PC-9 (cell line): ENCODE results near the gene AKAP6. TPM values are rescaled to one million over a fixed set of nuclear protein-coding genes. Genes with fewer than 3 reads are reported as not detected.

Source experiments
- BruUV-seq: library from RNA; stranded (reverse); fragments of 400-500 nt; replicated peaks from 2 replicates; lab custom pipeline; 2021; lab: Mats Ljungman, UMichigan
- CTCF ChIA-PET: fragments of 300-600 bp; sonication (Branson Sonifier 250); formaldehyde crosslinking; loops from one replicate; lab custom pipeline; 2022; ENCODE audit warnings: antibody characterized with exemption; lab: Charles Lee
- POLR2A ChIA-PET: fragments of 300-600 bp; sonication (Branson Sonifier 250); formaldehyde crosslinking; loops from one replicate; lab custom pipeline; 2022; ENCODE audit warnings: antibody characterized with exemption; ENCODE audit not compliant: unreplicated experiment; lab: Charles Lee
- DNase-seq, 2 experiments: peaks; one replicate each; pipeline versions ENCODE4 v3.0.0 to v3.0.0-alpha.2; 2015 to 2022; ENCODE audit warnings: mixed read lengths in 1 of 2
- H2AFZ ChIP-seq: fragments of 200-600 bp; sonication (generic); 2 replicates; pipeline ENCODE4 v1.8.1; 2017; ENCODE audit warnings: antibody characterized with exemption
- H3F3A ChIP-seq: fragments of 200-600 bp; sonication (generic); 2 replicates; pipeline ENCODE4 v1.8.1; 2017; ENCODE audit warnings: antibody characterized with exemption, mild to moderate bottlenecking, low read depth; ENCODE audit not compliant: insufficient read depth
- H3K27ac ChIP-seq: fragments of 200-600 bp; sonication (generic); 2 replicates; pipeline ENCODE4 v1.6.1; 2016; ENCODE audit warnings: mixed run types
- H3K27me3 ChIP-seq: fragments of 200-600 bp; sonication (generic); 2 replicates; pipeline ENCODE4 v1.6.1; 2016; ENCODE audit warnings: low read depth, mixed run types; ENCODE audit not compliant: insufficient read depth
- H3K36me3 ChIP-seq: fragments of 200-600 bp; sonication (generic); 2 replicates; pipeline ENCODE4 v1.6.1; 2016; ENCODE audit warnings: low read depth, mixed run types
- H3K4me1 ChIP-seq: fragments of 200-600 bp; sonication (generic); replicated peaks from 2 replicates; pipeline ENCODE4 v1.6.1; 2016; ENCODE audit warnings: mixed run types; ENCODE audit not compliant: insufficient read depth
- H3K4me2 ChIP-seq: fragments of 200-600 bp; sonication (generic); 2 replicates; pipeline ENCODE4 v1.6.1; 2017; ENCODE audit warnings: mixed run types
- H3K4me3 ChIP-seq: fragments of 200-600 bp; sonication (generic); 2 replicates; pipeline ENCODE4 v1.6.1; 2016; ENCODE audit warnings: mixed run types
- H3K79me2 ChIP-seq: fragments of 200-600 bp; sonication (generic); 2 replicates; pipeline ENCODE4 v1.6.1; 2017; ENCODE audit warnings: low read depth, mixed run types
- H3K9me2 ChIP-seq: fragments of 200-600 bp; sonication (generic); 2 replicates; pipeline ENCODE4 v1.8.1; 2017; ENCODE audit warnings: mild to moderate bottlenecking; ENCODE audit not compliant: insufficient read depth
- H3K9me3 ChIP-seq: fragments of 200-600 bp; sonication (generic); 2 replicates; pipeline ENCODE4 v1.8.1; 2016; ENCODE audit warnings: low read depth; ENCODE audit not compliant: insufficient read depth
- H4K20me1 ChIP-seq: fragments of 200-600 bp; sonication (generic); 2 replicates; pipeline ENCODE4 v1.8.1; 2017; ENCODE audit not compliant: insufficient read depth
- EZH2 ChIP-seq: fragments of 200-600 bp; sonication (generic); IDR thresholded peaks from 2 replicates; pipeline ENCODE4 v1.8.0; 2017; ENCODE audit warnings: antibody characterized with exemption, low read depth
- intact Hi-C: fragments of 100-400 bp; cut with micrococcal nuclease; formaldehyde crosslinking; loops from one replicate; pipeline ENCODE4 v1.10.0; 2022; ENCODE audit not compliant: unreplicated experiment
- total RNA-seq: library from RNA; stranded (reverse); gene quantifications from 2 replicates; pipeline ENCODE4 v1.2.3, GENCODE V29; 2021
- TF ChIP-seq, protein P1 (sequence below): fragments of 200-600 bp; sonication (generic); conservative IDR thresholded peaks from 2 replicates; pipeline ENCODE4 v1.6.1; 2017; ENCODE audit warnings: mixed run types, antibody characterized with exemption, mild to moderate bottlenecking, moderate library complexity

Gene AKAP6
- total RNA-seq, 1 experiment from 2014 or later, result 2.8 TPM

DNA sequence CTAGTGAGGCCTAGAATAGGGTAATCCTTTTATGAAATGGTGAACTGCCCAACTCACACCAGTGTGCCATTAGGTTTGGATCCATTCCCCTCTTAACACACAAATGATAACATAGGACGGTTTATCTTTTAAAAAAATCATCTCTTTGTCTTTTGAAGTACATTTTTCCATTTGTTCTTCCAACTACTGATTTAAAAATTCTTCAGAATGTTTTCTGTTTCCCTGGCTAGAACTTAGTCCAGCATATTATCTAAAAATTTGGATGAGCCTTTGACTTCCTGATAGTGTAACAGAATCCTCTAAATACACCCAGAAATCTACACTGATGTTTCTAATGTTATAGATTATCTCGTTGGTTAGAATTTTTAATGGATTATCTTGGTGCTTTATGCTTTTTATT, 359.8 kb downstream of the AKAP6 start:
- Histone ChIP-seq H3K36me3 (no peaks in the 10 kb centered on the region), H3K9me3 (no peaks in the 10 kb centered on the region), H3K79me2 (no peaks in the 10 kb centered on the region), H4K20me1 (no peaks in the 10 kb centered on the region), H3K9me2 (no peaks in the 10 kb centered on the region), H3K4me2 (no peak overlapping the region), H3K4me3 (no peak overlapping the region), H2AFZ (no peak overlapping the region), H3F3A (no peaks in the 10 kb centered on the region), H3K4me1 (no peaks in the 10 kb centered on the region; the same call in 1 of the 2 replicates), H3K27ac (no peak overlapping the region), H3K27me3 (no peaks in the 10 kb centered on the region)
- no TSS peak for BruUV-seq
- no peak for TF ChIP-seq EZH2
- TF ChIP-seq, protein P1, sequence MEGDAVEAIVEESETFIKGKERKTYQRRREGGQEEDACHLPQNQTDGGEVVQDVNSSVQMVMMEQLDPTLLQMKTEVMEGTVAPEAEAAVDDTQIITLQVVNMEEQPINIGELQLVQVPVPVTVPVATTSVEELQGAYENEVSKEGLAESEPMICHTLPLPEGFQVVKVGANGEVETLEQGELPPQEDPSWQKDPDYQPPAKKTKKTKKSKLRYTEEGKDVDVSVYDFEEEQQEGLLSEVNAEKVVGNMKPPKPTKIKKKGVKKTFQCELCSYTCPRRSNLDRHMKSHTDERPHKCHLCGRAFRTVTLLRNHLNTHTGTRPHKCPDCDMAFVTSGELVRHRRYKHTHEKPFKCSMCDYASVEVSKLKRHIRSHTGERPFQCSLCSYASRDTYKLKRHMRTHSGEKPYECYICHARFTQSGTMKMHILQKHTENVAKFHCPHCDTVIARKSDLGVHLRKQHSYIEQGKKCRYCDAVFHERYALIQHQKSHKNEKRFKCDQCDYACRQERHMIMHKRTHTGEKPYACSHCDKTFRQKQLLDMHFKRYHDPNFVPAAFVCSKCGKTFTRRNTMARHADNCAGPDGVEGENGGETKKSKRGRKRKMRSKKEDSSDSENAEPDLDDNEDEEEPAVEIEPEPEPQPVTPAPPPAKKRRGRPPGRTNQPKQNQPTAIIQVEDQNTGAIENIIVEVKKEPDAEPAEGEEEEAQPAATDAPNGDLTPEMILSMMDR, result no peak
- no peak for DNase-seq
- POLR2A ChIA-PET, result no interaction called here
- CTCF ChIA-PET, result no interaction called here
- intact Hi-C loops, result no loop called here

DNA sequence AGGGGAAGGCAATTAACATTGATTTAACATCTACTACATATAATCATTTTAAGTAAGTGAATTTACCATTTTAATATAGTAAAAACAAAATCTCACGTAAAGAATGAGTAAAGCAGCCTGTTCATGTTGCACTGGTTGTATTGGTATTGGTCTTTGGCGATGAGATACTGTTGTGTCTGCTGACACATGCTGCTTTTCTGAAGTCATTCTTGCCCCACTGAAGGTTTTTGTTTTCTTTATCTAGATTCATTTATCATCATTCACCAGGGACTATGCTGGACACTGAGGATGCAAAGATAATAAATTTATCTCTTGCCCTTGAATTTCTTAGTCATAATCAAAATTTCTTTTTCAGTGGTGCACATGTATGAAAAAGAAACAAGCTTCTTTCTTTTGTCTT, 363.3 kb downstream of the AKAP6 start:
- Histone ChIP-seq H3K27ac (no peak overlapping the region), H3K9me2 (no peaks in the 10 kb centered on the region), H3K4me1 (no peaks in the 10 kb centered on the region; the same call in 1 of the 2 replicates), H4K20me1 (no peaks in the 10 kb centered on the region), H3K4me3 (no peak overlapping the region), H2AFZ (no peak overlapping the region), H3K27me3 (no peaks in the 10 kb centered on the region), H3K4me2 (no peak overlapping the region), H3K36me3 (no peaks in the 10 kb centered on the region), H3F3A (no peaks in the 10 kb centered on the region), H3K9me3 (no peaks in the 10 kb centered on the region), H3K79me2 (no peaks in the 10 kb centered on the region)
- CTCF ChIA-PET, result no interaction called here
- intact Hi-C loops, result loop anchor here (10.0 kb wide), 1 partner anchor 98 kb away; no protein-coding TSS in a partner anchor
- POLR2A ChIA-PET, result no interaction called here
- BruUV-seq, result no TSS peak
- DNase-seq, result no peak
- TF ChIP-seq, protein P1, result no peak
- no peak for TF ChIP-seq EZH2

DNA sequence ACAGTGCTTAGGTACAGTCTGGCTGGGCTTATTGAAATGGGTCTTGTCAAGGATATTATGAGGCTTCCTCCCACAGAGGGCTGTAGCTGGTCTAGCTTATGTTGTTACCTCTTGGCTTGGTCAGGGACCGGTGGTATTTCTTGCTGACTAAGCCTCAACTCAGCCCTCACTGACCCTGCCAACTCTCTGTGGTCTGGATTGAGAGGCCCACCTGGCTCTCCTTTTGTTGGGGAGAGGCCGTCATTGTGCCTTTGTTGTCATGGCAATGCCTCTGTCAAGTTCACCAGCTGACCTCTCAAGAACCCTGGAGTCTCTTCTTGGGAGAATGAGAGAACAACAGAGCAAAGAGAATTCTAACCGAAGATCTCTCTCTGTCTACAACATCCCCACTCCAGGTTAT, 364.0 kb downstream of the AKAP6 start:
- peak in 1 of 2 experiments; percentile 5 for DNase-seq
- no peaks in the 10 kb centered on the region for H3K9me2 ChIP-seq
- CTCF ChIA-PET, result no interaction called here
- POLR2A ChIA-PET, result no interaction called here
- no peak overlapping the region for H2AFZ ChIP-seq
- no peaks in the 10 kb centered on the region for H3K79me2 ChIP-seq
- no peaks in the 10 kb centered on the region for H3F3A ChIP-seq
- no peaks in the 10 kb centered on the region for H3K27me3 ChIP-seq
- intact Hi-C loops, result loop anchor here (10.0 kb wide), 1 partner anchor 98 kb away; no protein-coding TSS in a partner anchor
- no peaks in the 10 kb centered on the region for H4K20me1 ChIP-seq
- no peak overlapping the region for H3K4me3 ChIP-seq
- no peaks in the 10 kb centered on the region for H3K9me3 ChIP-seq
- no TSS peak for BruUV-seq
- H3K4me1 ChIP-seq, result no peaks in the 10 kb centered on the region; the same call in 1 of the 2 replicates
- H3K4me2 ChIP-seq, result no peak overlapping the region
- TF ChIP-seq, protein P1, result no peak
- no peak for TF ChIP-seq EZH2
- no peak overlapping the region for H3K27ac ChIP-seq
- H3K36me3 ChIP-seq, result no peaks in the 10 kb centered on the region
